ENCODE measurements around the gene NTRK3. TPM values are rescaled to one million over a fixed set of nuclear protein-coding genes. Genes with fewer than 3 reads are reported as not detected.

The NTRK3 gene
- total and polyA plus RNA-seq, 9 donors = 1.8 to 7.9 (median 3.2) TPM

- no peaks in the 10 kb centered on the region for H3K9me3 ChIP-seq (replicated peaks; ENCODE audit: control insufficient read depth, low read depth, low read length)
- no CpG with 5 or more reads among the region's 4 CpGs for WGBS (ENCODE audit: insufficient coverage)
- no peak overlapping the region for H3K27ac ChIP-seq (ENCODE audit: low read length)
- H3K4me3 ChIP-seq (ENCODE audit: low read length) = no peak overlapping the region
- H3K36me3 ChIP-seq (ENCODE audit: control insufficient read depth, insufficient read depth, low read length) = no peaks in the 10 kb centered on the region
- no peak for DNase-seq
- no peaks in the 10 kb centered on the region for H3K27me3 ChIP-seq (ENCODE audit: control insufficient read depth, insufficient read depth, low read length)
- peaks cover 12% of the 10 kb centered on the region for H3K4me1 ChIP-seq (ENCODE audit: control insufficient read depth, insufficient read depth, low read length)
These were observed 124.6 kb downstream of the NTRK3 start for GRCh38 chr15:88131937-88132336.

GRCh38 chr15:88127432-88127790 lies 129.1 kb downstream of the NTRK3 start:
- Histone ChIP-seq H3K9me3 (replicated peaks; ENCODE audit: control insufficient read depth, low read depth, low read length) (no peaks in the 10 kb centered on the region), H3K4me3 (ENCODE audit: low read length) (no peak overlapping the region), H3K27me3 (ENCODE audit: control insufficient read depth, insufficient read depth, low read length) (no peaks in the 10 kb centered on the region), H3K27ac (ENCODE audit: low read length) (peak overlapping the region; percentile 76), H3K36me3 (ENCODE audit: control insufficient read depth, insufficient read depth, low read length) (no peaks in the 10 kb centered on the region), H3K4me1 (ENCODE audit: control insufficient read depth, insufficient read depth, low read length) (peaks cover 39% of the 10 kb centered on the region)
- DNase-seq = peak; percentile 77

- H3K27ac ChIP-seq (ENCODE audit: low read length) = peak overlapping the region; percentile 76
- DNase-seq = peak; percentile 39
- no CpG with 5 or more reads among the region's 6 CpGs for WGBS (ENCODE audit: insufficient coverage)
These were observed 129.7 kb downstream of the NTRK3 start for GRCh38 chr15:88126695-88127431.

GRCh38 chr15:88125576-88125975 lies 131.0 kb downstream of the NTRK3 start:
- Histone ChIP-seq H3K36me3 (ENCODE audit: control insufficient read depth, insufficient read depth, low read length) (no peaks in the 10 kb centered on the region), H3K27me3 (ENCODE audit: control insufficient read depth, insufficient read depth, low read length) (no peaks in the 10 kb centered on the region), H3K4me1 (ENCODE audit: control insufficient read depth, insufficient read depth, low read length) (peaks cover 39% of the 10 kb centered on the region), H3K9me3 (replicated peaks; ENCODE audit: control insufficient read depth, low read depth, low read length) (no peaks in the 10 kb centered on the region), H3K27ac (ENCODE audit: low read length) (no peak overlapping the region), H3K4me3 (ENCODE audit: low read length) (no peak overlapping the region)
- DNase-seq = peak; percentile 45
- 77% methylated on average over 6 of the region's 7 CpGs for WGBS (ENCODE audit: insufficient coverage)

More at GRCh38 chr15:88126695-88127431, 129.7 kb downstream of the NTRK3 start:
- H3K27me3 ChIP-seq (ENCODE audit: control insufficient read depth, insufficient read depth, low read length) = no peaks in the 10 kb centered on the region
- H3K36me3 ChIP-seq (ENCODE audit: control insufficient read depth, insufficient read depth, low read length) = no peaks in the 10 kb centered on the region
- no peak overlapping the region for H3K4me3 ChIP-seq (ENCODE audit: low read length)
- H3K4me1 ChIP-seq (ENCODE audit: control insufficient read depth, insufficient read depth, low read length) = peaks cover 39% of the 10 kb centered on the region
- no peaks in the 10 kb centered on the region for H3K9me3 ChIP-seq (replicated peaks; ENCODE audit: control insufficient read depth, low read depth, low read length)

- H3K27me3 ChIP-seq (ENCODE audit: control insufficient read depth, insufficient read depth, low read length) = no peaks in the 10 kb centered on the region
- no peaks in the 10 kb centered on the region for H3K9me3 ChIP-seq (replicated peaks; ENCODE audit: control insufficient read depth, low read depth, low read length)
- no peaks in the 10 kb centered on the region for H3K36me3 ChIP-seq (ENCODE audit: control insufficient read depth, insufficient read depth, low read length)
- peak; percentile 43 for DNase-seq
- H3K27ac ChIP-seq (ENCODE audit: low read length) = no peak overlapping the region
- H3K4me1 ChIP-seq (ENCODE audit: control insufficient read depth, insufficient read depth, low read length) = peaks cover 41% of the 10 kb centered on the region
- no peak overlapping the region for H3K4me3 ChIP-seq (ENCODE audit: low read length)
- WGBS (ENCODE audit: insufficient coverage) = 79% methylated on average over 3 of the region's 5 CpGs
These were observed 132.3 kb downstream of the NTRK3 start for GRCh38 chr15:88124199-88124598.

GRCh38 chr15:88121968-88122530 lies 134.5 kb downstream of the NTRK3 start:
- DNase-seq = no peak
- H3K27ac ChIP-seq (ENCODE audit: low read length) = no peak overlapping the region
- no CpG with 5 or more reads among the region's 2 CpGs for WGBS (ENCODE audit: insufficient coverage)
- no peaks in the 10 kb centered on the region for H3K36me3 ChIP-seq (ENCODE audit: control insufficient read depth, insufficient read depth, low read length)
- H3K9me3 ChIP-seq (replicated peaks; ENCODE audit: control insufficient read depth, low read depth, low read length) = no peaks in the 10 kb centered on the region
- peaks cover 40% of the 10 kb centered on the region for H3K4me1 ChIP-seq (ENCODE audit: control insufficient read depth, insufficient read depth, low read length)
- no peaks in the 10 kb centered on the region for H3K27me3 ChIP-seq (ENCODE audit: control insufficient read depth, insufficient read depth, low read length)
- no peak overlapping the region for H3K4me3 ChIP-seq (ENCODE audit: low read length)

- no peak overlapping the region for H3K27ac ChIP-seq (ENCODE audit: low read length)
- no peak for DNase-seq
- no peaks in the 10 kb centered on the region for H3K9me3 ChIP-seq (replicated peaks; ENCODE audit: control insufficient read depth, low read depth, low read length)
- H3K4me1 ChIP-seq (ENCODE audit: control insufficient read depth, insufficient read depth, low read length) = peaks cover 29% of the 10 kb centered on the region
- H3K4me3 ChIP-seq (ENCODE audit: low read length) = no peak overlapping the region
- no CpG with 5 or more reads among the region's 3 CpGs for WGBS (ENCODE audit: insufficient coverage)
- no peaks in the 10 kb centered on the region for H3K36me3 ChIP-seq (ENCODE audit: control insufficient read depth, insufficient read depth, low read length)
- H3K27me3 ChIP-seq (ENCODE audit: control insufficient read depth, insufficient read depth, low read length) = no peaks in the 10 kb centered on the region
These were observed 136.5 kb downstream of the NTRK3 start for GRCh38 chr15:88120026-88120425.

- Histone ChIP-seq H3K36me3 (ENCODE audit: control insufficient read depth, insufficient read depth, low read length) (no peaks in the 10 kb centered on the region), H3K9me3 (replicated peaks; ENCODE audit: control insufficient read depth, low read depth, low read length) (no peaks in the 10 kb centered on the region), H3K4me3 (ENCODE audit: low read length) (no peak overlapping the region), H3K27me3 (ENCODE audit: control insufficient read depth, insufficient read depth, low read length) (no peaks in the 10 kb centered on the region), H3K4me1 (ENCODE audit: control insufficient read depth, insufficient read depth, low read length) (peaks cover 20% of the 10 kb centered on the region), H3K27ac (ENCODE audit: low read length) (no peak overlapping the region)
- WGBS (ENCODE audit: insufficient coverage) = 81% methylated on average over 6 of the region's 7 CpGs
- no peak for DNase-seq
These were observed 137.8 kb downstream of the NTRK3 start for GRCh38 chr15:88118741-88119140.

- no peaks in the 10 kb centered on the region for H3K9me3 ChIP-seq (replicated peaks; ENCODE audit: control insufficient read depth, low read depth, low read length)
- DNase-seq = no peak
- H3K36me3 ChIP-seq (ENCODE audit: control insufficient read depth, insufficient read depth, low read length) = no peaks in the 10 kb centered on the region
- peaks cover 20% of the 10 kb centered on the region for H3K4me1 ChIP-seq (ENCODE audit: control insufficient read depth, insufficient read depth, low read length)
- no CpG with 5 or more reads among the region's 6 CpGs for WGBS (ENCODE audit: insufficient coverage)
- H3K4me3 ChIP-seq (ENCODE audit: low read length) = no peak overlapping the region
- no peak overlapping the region for H3K27ac ChIP-seq (ENCODE audit: low read length)
- no peaks in the 10 kb centered on the region for H3K27me3 ChIP-seq (ENCODE audit: control insufficient read depth, insufficient read depth, low read length)
These were observed 138.5 kb downstream of the NTRK3 start for GRCh38 chr15:88118035-88118434.

- no peaks in the 10 kb centered on the region for H3K36me3 ChIP-seq (ENCODE audit: control insufficient read depth, insufficient read depth, low read length)
- 86% methylated on average over 2 of the region's 12 CpGs for WGBS (ENCODE audit: insufficient coverage)
- peaks cover 20% of the 10 kb centered on the region for H3K4me1 ChIP-seq (ENCODE audit: control insufficient read depth, insufficient read depth, low read length)
- H3K9me3 ChIP-seq (replicated peaks; ENCODE audit: control insufficient read depth, low read depth, low read length) = no peaks in the 10 kb centered on the region
- DNase-seq = no peak
- H3K27ac ChIP-seq (ENCODE audit: low read length) = no peak overlapping the region
- H3K4me3 ChIP-seq (ENCODE audit: low read length) = no peak overlapping the region
- peaks cover 2% of the 10 kb centered on the region for H3K27me3 ChIP-seq (ENCODE audit: control insufficient read depth, insufficient read depth, low read length)
These were observed 140.9 kb downstream of the NTRK3 start for GRCh38 chr15:88115486-88116152.
